GM12873 (cell line): ENCODE results near the gene METTL17.

Experiments used
- TF ChIP-seq, protein P1 (sequence below): IDR thresholded peaks from 2 replicates; pipeline ENCODE4 v1.5.1; 2012; ENCODE audit warnings: low read depth, mild to moderate bottlenecking, moderate library complexity, low read length, control low read depth; ENCODE audit not compliant: insufficient read depth; ENCODE audit errors: missing control alignments

The METTL17 gene

DNA sequence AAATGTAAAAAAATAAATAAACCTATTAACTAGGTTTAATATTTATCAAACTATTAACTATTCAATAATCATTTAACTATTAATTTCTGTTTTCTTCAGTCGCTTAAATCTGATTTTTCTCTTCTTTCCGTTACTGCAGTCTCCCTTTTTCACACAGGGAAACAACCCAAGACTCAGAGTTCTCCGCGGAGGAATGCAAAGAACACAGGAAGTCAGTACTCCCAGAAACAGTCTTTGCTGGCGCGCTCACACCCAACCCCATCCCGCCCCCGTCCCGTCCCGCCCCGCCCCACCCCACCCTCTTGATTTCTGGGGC lies 351 bp upstream of the METTL17 start:
- TF ChIP-seq, protein P1, sequence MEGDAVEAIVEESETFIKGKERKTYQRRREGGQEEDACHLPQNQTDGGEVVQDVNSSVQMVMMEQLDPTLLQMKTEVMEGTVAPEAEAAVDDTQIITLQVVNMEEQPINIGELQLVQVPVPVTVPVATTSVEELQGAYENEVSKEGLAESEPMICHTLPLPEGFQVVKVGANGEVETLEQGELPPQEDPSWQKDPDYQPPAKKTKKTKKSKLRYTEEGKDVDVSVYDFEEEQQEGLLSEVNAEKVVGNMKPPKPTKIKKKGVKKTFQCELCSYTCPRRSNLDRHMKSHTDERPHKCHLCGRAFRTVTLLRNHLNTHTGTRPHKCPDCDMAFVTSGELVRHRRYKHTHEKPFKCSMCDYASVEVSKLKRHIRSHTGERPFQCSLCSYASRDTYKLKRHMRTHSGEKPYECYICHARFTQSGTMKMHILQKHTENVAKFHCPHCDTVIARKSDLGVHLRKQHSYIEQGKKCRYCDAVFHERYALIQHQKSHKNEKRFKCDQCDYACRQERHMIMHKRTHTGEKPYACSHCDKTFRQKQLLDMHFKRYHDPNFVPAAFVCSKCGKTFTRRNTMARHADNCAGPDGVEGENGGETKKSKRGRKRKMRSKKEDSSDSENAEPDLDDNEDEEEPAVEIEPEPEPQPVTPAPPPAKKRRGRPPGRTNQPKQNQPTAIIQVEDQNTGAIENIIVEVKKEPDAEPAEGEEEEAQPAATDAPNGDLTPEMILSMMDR: no peak

DNA sequence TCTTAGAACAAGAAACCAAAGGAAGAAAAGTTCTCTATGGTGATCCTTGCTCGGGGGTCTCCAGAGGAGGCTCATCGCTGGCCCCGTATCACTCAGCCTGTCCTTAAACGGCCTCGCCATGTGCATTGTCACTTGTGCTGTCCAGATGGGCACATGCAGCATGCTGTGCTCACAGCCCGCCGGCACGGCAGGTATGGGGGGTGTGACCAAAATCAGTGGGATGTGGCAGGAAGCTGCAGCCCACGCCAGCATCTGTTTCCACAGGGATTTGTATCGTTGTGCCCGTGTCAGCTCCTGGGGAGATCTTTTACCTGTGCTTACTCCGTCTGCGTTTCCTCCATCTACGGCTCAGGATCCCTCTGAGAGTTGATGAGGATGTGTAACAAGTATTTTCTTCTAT lies 6.7 kb downstream of the METTL17 start:
- TF ChIP-seq, protein P1: no peak

DNA sequence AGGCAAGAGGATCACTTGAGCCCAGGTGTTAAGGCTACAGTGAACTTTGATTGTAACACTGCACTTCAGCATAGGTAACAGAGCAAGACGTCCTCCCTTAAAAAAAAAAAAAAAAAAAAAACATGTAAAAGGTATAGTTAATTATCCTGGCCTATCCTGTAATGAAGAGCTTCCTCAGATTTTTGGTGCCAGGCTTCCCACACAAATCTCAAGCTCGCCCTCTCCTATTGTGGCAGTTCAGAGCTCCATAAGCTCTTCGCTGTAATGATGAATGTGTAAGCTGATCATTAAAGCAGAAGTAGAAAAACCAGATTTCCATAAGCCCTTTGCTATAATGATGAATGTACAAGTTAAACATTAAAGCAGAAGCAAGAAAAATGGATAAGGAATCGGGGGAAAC lies 7.3 kb downstream of the METTL17 start:
- TF ChIP-seq, protein P1: no peak

DNA sequence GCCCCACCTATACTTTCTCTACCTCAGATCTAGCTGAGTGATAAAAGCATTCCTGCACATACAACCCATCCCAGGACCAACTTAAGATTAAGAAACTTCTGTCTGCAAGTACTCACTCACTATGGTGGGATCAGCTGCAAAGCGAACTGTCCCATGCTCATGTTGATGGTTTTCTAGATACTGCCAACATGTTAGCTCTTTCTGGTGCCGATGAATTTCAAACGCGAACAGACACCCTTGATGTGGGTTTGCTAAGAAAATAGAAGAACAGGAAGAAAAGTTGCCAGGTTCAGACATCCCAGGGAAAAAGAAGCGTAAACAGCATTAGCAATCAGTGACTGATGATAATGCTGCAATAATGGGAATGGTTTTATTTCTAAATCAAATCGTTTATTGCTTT lies 7.8 kb downstream of the METTL17 start:
- TF ChIP-seq, protein P1: no peak

DNA sequence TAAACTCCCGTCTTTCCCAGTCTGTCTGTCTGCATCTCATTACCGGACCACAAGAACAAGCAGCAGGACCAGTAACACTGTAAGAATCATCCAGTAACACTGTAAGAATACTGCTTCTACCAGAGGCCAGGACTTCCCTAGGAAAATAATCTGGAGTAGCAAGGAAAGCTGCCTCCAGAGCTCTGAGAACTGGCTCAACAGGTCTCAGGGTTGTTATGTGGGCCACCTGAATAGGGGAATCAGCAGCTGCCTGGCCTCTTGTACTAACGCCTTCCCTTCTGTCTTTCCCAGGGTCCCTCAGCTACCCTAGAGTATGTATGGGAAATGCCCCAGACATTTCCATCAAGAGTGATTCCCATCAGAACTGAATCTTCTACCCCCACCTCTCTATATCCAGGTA lies 8.4 kb downstream of the METTL17 start:
- TF ChIP-seq, protein P1: no peak

DNA sequence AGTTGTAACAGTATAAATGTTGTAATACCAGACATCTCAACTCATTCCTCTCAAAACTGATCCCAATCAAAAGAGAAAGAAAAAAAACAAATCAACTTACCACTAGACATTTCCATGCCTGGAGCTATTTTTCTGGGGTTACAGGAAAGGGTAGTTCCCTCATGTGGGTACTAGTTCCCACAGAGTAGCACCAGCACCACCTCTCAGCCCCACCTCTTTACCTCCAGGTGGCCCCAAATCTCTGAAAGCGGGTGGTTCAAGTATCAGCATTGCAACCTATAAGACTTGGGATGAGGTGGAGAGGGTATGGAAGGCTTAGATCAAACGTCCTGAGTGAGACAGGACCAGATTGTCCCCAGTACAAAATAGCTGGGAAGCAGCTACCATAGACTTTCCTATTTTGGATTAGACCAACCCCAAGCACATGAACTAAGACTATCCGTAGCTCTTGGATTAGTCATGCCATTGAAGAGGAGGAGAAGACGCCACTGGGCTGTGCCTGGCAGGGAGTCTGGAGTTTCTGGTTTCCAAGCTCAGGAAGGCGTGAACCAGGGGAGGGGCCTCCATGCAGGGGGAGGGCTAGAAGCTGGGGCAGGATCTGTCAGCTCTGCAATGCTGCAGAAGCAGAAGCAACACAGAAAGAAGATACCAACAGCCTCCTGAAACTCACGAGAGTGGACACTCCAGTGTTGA lies 9.0 kb downstream of the METTL17 start, which contains the start of gene SLC39A2:
SLC39A2 (plus strand) TSS at position 620 of the 693 bp plus-strand sequence. CDS start 154 bp downstream, outside the sequence.
- TF ChIP-seq, protein P1: no peak

DNA sequence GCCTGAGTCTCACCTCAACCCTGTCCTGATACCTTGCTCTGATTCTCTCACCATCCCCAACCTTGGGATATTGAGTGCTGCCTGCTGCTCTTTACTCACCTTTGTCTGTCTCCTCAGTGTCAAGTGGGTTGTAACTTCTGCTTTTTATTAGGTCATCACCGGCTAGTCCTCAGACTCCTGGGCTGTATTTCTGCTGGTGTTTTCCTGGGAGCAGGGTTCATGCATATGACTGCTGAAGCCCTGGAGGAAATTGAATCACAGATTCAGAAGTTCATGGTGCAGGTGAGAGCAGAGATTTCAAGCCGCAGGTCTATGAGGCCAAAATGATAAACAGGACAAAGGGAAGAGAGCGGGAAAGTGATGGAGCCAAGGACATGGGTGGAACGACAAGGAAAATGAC lies 9.8 kb downstream of the METTL17 start:
- TF ChIP-seq, protein P1: no peak
